Lower lobe of right lung (tissue), 2 donors: ENCODE measurements around the gene RHBDL1. TPM values are rescaled to one million over a fixed set of nuclear protein-coding genes. Genes with fewer than 3 reads are reported as not detected.

Source experiments
- ATAC-seq, 2 donors: fragments of 200-7000 bp; cut with Tn5 transposase; one replicate each; pipeline ENCODE4 v1.9.1; 2020 to 2022; ENCODE audit warnings: mild to moderate bottlenecking in 2 of 2, moderate library complexity in 2 of 2
- DNase-seq: peaks from one replicate; pipeline ENCODE4 v3.0.0-alpha.2; 2020
- H3K27ac ChIP-seq: fragments of 200-600 bp; one replicate; pipeline ENCODE4 v1.8.0; 2022
- H3K27me3 ChIP-seq: fragments of 200-600 bp; one replicate; pipeline ENCODE4 v1.8.0; 2022; ENCODE audit warnings: low read depth
- H3K36me3 ChIP-seq: fragments of 200-600 bp; one replicate; pipeline ENCODE4 v1.8.0; 2022; ENCODE audit warnings: mild to moderate bottlenecking
- H3K4me1 ChIP-seq: fragments of 200-600 bp; one replicate; pipeline ENCODE4 v1.8.0; 2022
- H3K4me3 ChIP-seq: fragments of 200-600 bp; one replicate; pipeline ENCODE4 v1.8.0; 2022; ENCODE audit warnings: mild to moderate bottlenecking
- H3K9me3 ChIP-seq: fragments of 200-600 bp; one replicate; pipeline ENCODE4 v1.8.0; 2022
- CTCF ChIP-seq: fragments of 200-600 bp; IDR thresholded peaks from one replicate; pipeline ENCODE4 v1.8.0; 2022; ENCODE audit warnings: antibody characterized with exemption, mild to moderate bottlenecking
- intact Hi-C: fragments of 100-400 bp; cut with DNase I; formaldehyde crosslinking; loops from one replicate; pipeline ENCODE4 v1.11.0; 2022
- total RNA-seq: library from RNA; stranded (reverse); fragmentation: NEBNext Ultra II Directional; extraction: Animal tissue kit (Norgen Biotek cat#: 25700); gene quantifications from one replicate; pipeline ENCODE4 v1.2.1, GENCODE V29; 2021
- donor health status: DM: no; HTN: yes; CAD: no; lungs with severe emphysema.

Gene RHBDL1
- total RNA-seq, 1 donor from 2014 or later, result 2.0 TPM

GRCh38 chr16:671353-672131, 3.9 kb upstream of the RHBDL1 start:
- DNase-seq, result no peak
- no peak for ATAC-seq
- Histone ChIP-seq H3K4me3 (no peak overlapping the region), H3K36me3 (peaks cover 49% of the 10 kb centered on the region), H3K4me1 (peaks cover 29% of the 10 kb centered on the region), H3K27me3 (peaks cover 4% of the 10 kb centered on the region), H3K27ac (no peak overlapping the region), H3K9me3 (no peaks in the 10 kb centered on the region)
- intact Hi-C loops, result no loop called here
- TF ChIP-seq CTCF, result no peak

DNA sequence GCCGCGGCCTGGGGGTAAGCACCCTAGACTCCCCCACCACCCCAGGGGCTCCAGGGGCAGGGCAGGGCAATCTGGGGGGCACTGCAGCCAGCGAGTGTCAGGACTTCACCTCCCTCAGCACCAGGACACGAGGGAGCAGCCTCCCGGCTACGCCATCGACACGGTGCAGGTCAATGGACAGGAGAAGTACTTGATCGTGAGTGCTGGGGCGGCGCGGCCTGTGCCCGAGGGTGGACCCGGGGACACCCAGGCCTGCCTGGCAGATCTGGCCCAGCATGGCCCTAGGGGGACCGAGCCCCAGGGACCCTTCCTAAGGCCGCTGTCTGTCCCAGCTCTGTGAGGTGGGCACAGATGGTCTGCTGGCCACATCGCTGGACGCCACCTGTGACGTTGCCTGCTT, 3.1 kb upstream of the RHBDL1 start:
- DNase-seq (no peak), ATAC-seq (no peak)
- Histone ChIP-seq H3K9me3 (no peaks in the 10 kb centered on the region), H3K27me3 (peaks cover 11% of the 10 kb centered on the region), H3K4me1 (peaks cover 26% of the 10 kb centered on the region), H3K4me3 (no peak overlapping the region), H3K27ac (no peak overlapping the region), H3K36me3 (peaks cover 49% of the 10 kb centered on the region)
- TF ChIP-seq CTCF, result no peak
- intact Hi-C loops, result no loop called here

GRCh38 chr16:672851-673250, 2.6 kb upstream of the RHBDL1 start:
- Histone ChIP-seq H3K27ac (no peak overlapping the region), H3K27me3 (peaks cover 11% of the 10 kb centered on the region), H3K36me3 (peaks cover 49% of the 10 kb centered on the region), H3K9me3 (no peaks in the 10 kb centered on the region), H3K4me1 (peaks cover 22% of the 10 kb centered on the region), H3K4me3 (no peak overlapping the region)
- no peak for ATAC-seq
- no peak for TF ChIP-seq CTCF
- intact Hi-C loops, result no loop called here
- no peak for DNase-seq

DNA sequence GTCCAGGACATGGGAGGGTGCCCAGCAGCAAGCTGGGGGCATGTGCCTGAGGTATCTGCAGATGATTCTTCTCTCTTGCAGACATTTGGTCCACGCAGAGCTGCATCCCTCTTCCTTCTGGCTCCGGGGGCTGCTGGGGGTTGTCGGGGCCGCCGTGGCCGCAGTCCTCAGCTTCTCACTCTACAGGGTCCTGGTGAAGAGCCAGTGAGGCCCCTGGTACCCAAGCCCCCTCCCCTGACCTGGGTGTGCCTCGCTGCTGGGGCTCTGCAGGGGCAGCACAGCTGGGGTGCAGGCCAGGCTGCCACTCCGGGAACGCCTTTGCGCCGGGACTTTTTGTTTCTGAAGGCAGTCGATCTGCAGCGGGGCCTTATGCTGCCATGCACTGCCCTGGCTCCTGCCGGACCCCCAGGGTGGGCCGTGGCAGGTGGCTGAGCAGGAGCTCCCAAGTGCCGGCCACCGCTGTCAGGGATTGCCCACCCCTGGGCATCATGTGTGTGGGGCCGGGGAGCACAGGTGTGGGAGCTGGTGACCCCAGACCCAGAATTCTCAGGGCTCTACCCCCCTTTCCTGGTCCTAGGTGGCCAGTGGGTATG, 2.0 kb upstream of the RHBDL1 start:
- peaks cover 11% of the 10 kb centered on the region for H3K27me3 ChIP-seq
- DNase-seq (no peak), ATAC-seq (no peak)
- TF ChIP-seq CTCF, result no peak
- no peak overlapping the region for H3K4me3 ChIP-seq
- H3K4me1 ChIP-seq, result peaks cover 21% of the 10 kb centered on the region
- intact Hi-C loops, result no loop called here
- H3K36me3 ChIP-seq, result peaks cover 49% of the 10 kb centered on the region
- H3K9me3 ChIP-seq, result no peaks in the 10 kb centered on the region
- no peak overlapping the region for H3K27ac ChIP-seq

DNA sequence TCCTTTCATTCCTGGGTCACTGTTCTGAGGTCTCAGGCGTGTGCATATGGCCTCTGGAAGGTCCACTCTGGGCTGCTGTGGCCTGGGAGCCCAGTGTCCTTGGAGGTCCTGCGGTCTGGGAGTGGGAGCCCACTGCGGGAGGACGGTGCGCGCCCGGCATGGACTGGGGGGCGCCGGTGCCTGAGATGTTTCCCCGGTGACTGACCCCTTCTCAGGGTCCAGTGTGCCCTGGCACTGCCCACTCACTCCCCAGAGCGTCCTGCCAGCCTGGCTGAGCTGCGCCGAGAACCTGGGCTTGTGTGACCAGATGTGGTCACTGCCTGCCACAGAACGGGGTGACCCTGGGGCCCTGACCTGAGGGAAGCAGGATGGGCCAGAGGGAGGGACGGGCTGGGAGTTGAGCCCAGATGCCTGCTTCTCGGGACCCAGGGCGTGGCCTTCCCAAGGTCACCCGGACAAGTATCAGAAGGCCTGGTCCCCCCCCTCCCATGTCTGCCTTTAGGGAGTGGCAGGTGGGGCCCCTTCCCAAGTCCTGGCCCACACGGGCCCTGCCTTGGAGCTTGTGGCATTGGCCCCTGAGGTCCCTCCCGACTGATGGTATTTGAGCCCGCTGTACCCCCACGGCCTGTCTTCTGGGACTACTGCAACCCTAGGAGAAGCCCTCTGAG, 1.1 kb upstream of the RHBDL1 start:
- H3K4me3 ChIP-seq, result no peak overlapping the region
- DNase-seq (no peak), ATAC-seq (no peak)
- no peak for TF ChIP-seq CTCF
- H3K9me3 ChIP-seq, result no peaks in the 10 kb centered on the region
- peaks cover 47% of the 10 kb centered on the region for H3K36me3 ChIP-seq
- H3K27ac ChIP-seq, result no peak overlapping the region
- intact Hi-C loops, result no loop called here
- H3K27me3 ChIP-seq, result peaks cover 11% of the 10 kb centered on the region
- peaks cover 20% of the 10 kb centered on the region for H3K4me1 ChIP-seq
